Stimulated activated CD4-positive, alpha-beta T cell treated with anti-CD3 and anti-CD28 coated beads, Interleukin-15, amount 100 ng/mL, for 1 hour (primary cell): Measurements from ENCODE around the gene WFDC2.

ENCODE experiments used
- DNase-seq, 2 donors: peaks; one replicate each; pipeline ENCODE4 v3.0.0-alpha.2; 2020; ENCODE audit warnings: low read depth in 1 of 2, low spot score in 1 of 2

WFDC2 gene

GRCh38 chr20:45469336-45470261 lies at the start of gene WFDC2:
WFDC2 (plus strand) TSS chr20:45469753; CDS start chr20:45469782, 29 bp downstream.
- no peak for DNase-seq

- no peak for DNase-seq
Measured at GRCh38 chr20:45420125-45420524, 49.4 kb upstream of the WFDC2 start.

GRCh38 chr20:45423700-45424099 lies 45.9 kb upstream of the WFDC2 start:
- no peak for DNase-seq

- no peak for DNase-seq
Measured at GRCh38 chr20:45425561-45425960, 44.0 kb upstream of the WFDC2 start.

GRCh38 chr20:45426320-45427016 lies 43.1 kb upstream of the WFDC2 start:
- DNase-seq = no peak

- no peak for DNase-seq
Measured at GRCh38 chr20:45427236-45428149, 42.1 kb upstream of the WFDC2 start.

- DNase-seq = no peak
Measured at GRCh38 chr20:45429618-45430017, 39.9 kb upstream of the WFDC2 start.

- no peak for DNase-seq
Measured at GRCh38 chr20:45432294-45432693, 37.3 kb upstream of the WFDC2 start.

- no peak for DNase-seq
Measured at GRCh38 chr20:45433316-45433715, 36.2 kb upstream of the WFDC2 start.

- no peak for DNase-seq
Measured at GRCh38 chr20:45433976-45434375, 35.6 kb upstream of the WFDC2 start.

- peak; percentile 78 to 80 for DNase-seq
Measured at GRCh38 chr20:45436732-45437485, 32.6 kb upstream of the WFDC2 start.

GRCh38 chr20:45440424-45440823 lies 29.1 kb upstream of the WFDC2 start:
- DNase-seq = no peak

- no peak for DNase-seq
Measured at GRCh38 chr20:45440891-45441685, 28.5 kb upstream of the WFDC2 start.

- DNase-seq = no peak
Measured at GRCh38 chr20:45441746-45442145, 27.8 kb upstream of the WFDC2 start.

- DNase-seq = no peak
Measured at GRCh38 chr20:45444050-45444449, 25.5 kb upstream of the WFDC2 start.

GRCh38 chr20:45445805-45446562 lies 23.6 kb upstream of the WFDC2 start:
- DNase-seq = peak in 1 of 2 donors; percentile 8

- no peak for DNase-seq
Measured at GRCh38 chr20:45448270-45448669, 21.3 kb upstream of the WFDC2 start.

GRCh38 chr20:45449528-45449927 lies 20.0 kb upstream of the WFDC2 start:
- DNase-seq = no peak
